Body of pancreas (tissue), 4 donors: Measurements from ENCODE around the gene LPAR1.

Source experiments
- POLR2A ChIP-seq, 3 donors: fragments of 450-650 bp; IDR thresholded peaks; one replicate each; pipeline ENCODE4 v1.6.1; 2016; ENCODE audit warnings: antibody characterized with exemption in 3 of 3, mild to moderate bottlenecking in 2 of 3
- TF ChIP-seq, protein P1 (sequence below), 7 experiments: fragments of 450-650 bp in 4 of 7; fragments of 200-600 bp in 3 of 7; sonication (generic) in 3 of 7; IDR thresholded peaks; one replicate each; pipeline ENCODE4 v1.5.1; 2016 to 2019; ENCODE audit warnings: antibody characterized with exemption in 7 of 7

DNA sequence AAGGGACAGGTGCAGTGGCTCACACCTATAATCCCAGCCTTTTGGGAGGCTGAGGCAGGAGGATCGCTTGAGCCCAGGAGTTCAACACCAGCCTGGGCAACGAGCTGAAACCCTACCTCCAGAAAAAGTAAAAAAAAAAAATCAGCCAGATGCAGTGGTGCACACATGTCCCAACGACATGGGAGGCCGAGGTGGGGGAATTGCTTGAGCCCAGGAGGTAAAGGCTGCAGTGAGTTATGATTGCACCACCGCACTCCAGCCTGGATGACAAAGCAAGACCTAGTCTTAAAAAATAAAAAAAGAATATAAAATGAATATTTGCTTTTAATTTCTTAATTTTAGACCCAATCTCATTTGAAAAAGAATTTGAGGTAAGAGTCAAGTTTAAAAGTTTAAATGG lies 143.5 kb downstream of the LPAR1 start:
- TF ChIP-seq, protein P1, sequence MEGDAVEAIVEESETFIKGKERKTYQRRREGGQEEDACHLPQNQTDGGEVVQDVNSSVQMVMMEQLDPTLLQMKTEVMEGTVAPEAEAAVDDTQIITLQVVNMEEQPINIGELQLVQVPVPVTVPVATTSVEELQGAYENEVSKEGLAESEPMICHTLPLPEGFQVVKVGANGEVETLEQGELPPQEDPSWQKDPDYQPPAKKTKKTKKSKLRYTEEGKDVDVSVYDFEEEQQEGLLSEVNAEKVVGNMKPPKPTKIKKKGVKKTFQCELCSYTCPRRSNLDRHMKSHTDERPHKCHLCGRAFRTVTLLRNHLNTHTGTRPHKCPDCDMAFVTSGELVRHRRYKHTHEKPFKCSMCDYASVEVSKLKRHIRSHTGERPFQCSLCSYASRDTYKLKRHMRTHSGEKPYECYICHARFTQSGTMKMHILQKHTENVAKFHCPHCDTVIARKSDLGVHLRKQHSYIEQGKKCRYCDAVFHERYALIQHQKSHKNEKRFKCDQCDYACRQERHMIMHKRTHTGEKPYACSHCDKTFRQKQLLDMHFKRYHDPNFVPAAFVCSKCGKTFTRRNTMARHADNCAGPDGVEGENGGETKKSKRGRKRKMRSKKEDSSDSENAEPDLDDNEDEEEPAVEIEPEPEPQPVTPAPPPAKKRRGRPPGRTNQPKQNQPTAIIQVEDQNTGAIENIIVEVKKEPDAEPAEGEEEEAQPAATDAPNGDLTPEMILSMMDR (IDR thresholded peaks at IDR 0.05), result no peak
- no peak for TF ChIP-seq POLR2A (IDR thresholded peaks at IDR 0.05)
